ENCODE data around the gene APOA4.

GRCh38 chr11:116772443-116773202 lies 50.5 kb downstream of the APOA4 start, which contains the start of gene BUD13:
- TF ChIP-seq CTCF (IDR thresholded peaks at IDR 0.05; ENCODE audit: extremely low read depth in 1 of 2, insufficient read depth in 1 of 2, low read depth in 1 of 2, low read length in 2 of 2) (no peak), EZH2 (IDR thresholded peaks at IDR 0.05; ENCODE audit: borderline replicate concordance, low read depth, low read length, severe bottlenecking) (no peak), MAX (IDR thresholded peaks at IDR 0.05; ENCODE audit: insufficient read depth, insufficient read length) (peak; percentile 51), POLR2AphosphoS5 (IDR thresholded peaks at IDR 0.05; ENCODE audit: insufficient read depth, low read depth, low read length) (peak; percentile 94), POLR2A (IDR thresholded peaks at IDR 0.05; ENCODE audit: low read depth, low read length) (peak; percentile 84)
